Ishikawa (cell line): ENCODE results near the gene ZNF318.
A peak's percentile ranks its signal among the peaks of the same experiment; 100 is the strongest.

ENCODE experiments used
- CEBPB ChIP-seq: IDR thresholded peaks from 2 replicates; pipeline ENCODE4 v1.6.1; 2012
- CREB1 ChIP-seq: IDR thresholded peaks from 2 replicates; pipeline ENCODE4 v1.6.1; 2012; ENCODE audit warnings: low read depth
- EGR1 ChIP-seq: IDR thresholded peaks from 2 replicates; pipeline ENCODE4 v1.6.1; 2012
- EP300 ChIP-seq: IDR thresholded peaks from 2 replicates; pipeline ENCODE4 v1.6.1; 2012; ENCODE audit warnings: borderline replicate concordance
- FOXM1 ChIP-seq: IDR thresholded peaks from 2 replicates; pipeline ENCODE4 v1.6.1; 2012; ENCODE audit warnings: low read depth, borderline replicate concordance
- NFIC ChIP-seq: IDR thresholded peaks from 2 replicates; pipeline ENCODE4 v1.6.1; 2012
- RAD21 ChIP-seq: IDR thresholded peaks from 2 replicates; pipeline ENCODE4 v1.6.1; 2012; ENCODE audit warnings: low read depth
- TAF1 ChIP-seq: IDR thresholded peaks from 2 replicates; pipeline ENCODE4 v1.6.1; 2012; ENCODE audit warnings: low read depth, mild to moderate bottlenecking
- TEAD4 ChIP-seq: IDR thresholded peaks from 2 replicates; pipeline ENCODE4 v1.6.1; 2012
- USF1 ChIP-seq: IDR thresholded peaks from 2 replicates; pipeline ENCODE4 v1.6.1; 2012
- YY1 ChIP-seq: IDR thresholded peaks from 2 replicates; pipeline ENCODE4 v1.6.1; 2012; ENCODE audit warnings: low read depth
- ZBTB7A ChIP-seq: IDR thresholded peaks from 2 replicates; pipeline ENCODE4 v1.6.1; 2012; ENCODE audit warnings: low read depth
- TF ChIP-seq, protein P1 (sequence below): IDR thresholded peaks from 2 replicates; pipeline ENCODE4 v1.6.1; 2012; ENCODE audit warnings: low read depth, mild to moderate bottlenecking
- TF ChIP-seq, protein P2 (sequence below): IDR thresholded peaks from 2 replicates; pipeline ENCODE4 v1.6.1; 2012

Gene ZNF318

DNA sequence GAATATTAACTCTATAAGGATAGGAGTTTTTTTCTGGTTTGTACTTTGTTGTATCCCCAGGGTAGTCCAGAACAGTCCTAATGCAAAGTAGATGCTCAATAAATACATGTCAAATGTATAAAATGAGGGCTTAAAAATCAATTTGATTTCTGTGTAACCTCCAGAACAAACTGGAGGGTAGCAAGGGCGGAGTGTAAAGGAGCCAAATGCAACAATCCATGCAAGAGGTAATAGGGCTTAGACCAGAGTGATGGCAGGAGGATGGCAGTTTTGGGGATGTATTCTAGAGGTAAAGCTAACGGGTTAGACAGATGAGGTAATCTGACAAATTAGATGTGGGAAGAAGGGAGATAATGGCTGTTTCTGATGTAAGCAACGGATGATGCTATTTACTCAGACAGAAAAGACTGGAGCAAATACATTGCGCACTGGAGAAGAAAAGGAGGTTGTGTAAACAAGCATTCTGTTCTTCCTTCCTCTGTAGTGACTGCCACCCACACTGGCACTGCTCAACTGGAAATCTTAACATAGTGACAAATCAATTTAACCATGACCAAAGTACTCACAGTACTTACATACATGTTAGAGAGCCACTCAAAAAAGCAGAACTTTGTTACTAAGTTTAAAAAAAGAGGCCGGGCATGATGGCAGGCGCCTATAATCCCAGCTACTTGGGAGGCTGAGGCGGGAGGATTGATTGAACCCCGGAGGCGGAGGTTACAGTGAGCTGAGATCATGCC is 2.0 kb downstream of the ZNF318 start:
- TF ChIP-seq TAF1, result no peak
- TF ChIP-seq YY1, result no peak

GRCh38 chr6:43361269-43361668 is 8.2 kb downstream of the ZNF318 start:
- TF ChIP-seq EP300, result no peak
- TF ChIP-seq TEAD4, result no peak
- TF ChIP-seq YY1, result no peak

GRCh38 chr6:43359831-43360230 is 9.6 kb downstream of the ZNF318 start:
- TF ChIP-seq CEBPB, result no peak
- no peak for TF ChIP-seq EGR1
- TF ChIP-seq NFIC, result no peak
- no peak for TF ChIP-seq TAF1
- no peak for TF ChIP-seq CREB1
- no peak for TF ChIP-seq TEAD4
- TF ChIP-seq EP300, result no peak
- TF ChIP-seq, protein P1, sequence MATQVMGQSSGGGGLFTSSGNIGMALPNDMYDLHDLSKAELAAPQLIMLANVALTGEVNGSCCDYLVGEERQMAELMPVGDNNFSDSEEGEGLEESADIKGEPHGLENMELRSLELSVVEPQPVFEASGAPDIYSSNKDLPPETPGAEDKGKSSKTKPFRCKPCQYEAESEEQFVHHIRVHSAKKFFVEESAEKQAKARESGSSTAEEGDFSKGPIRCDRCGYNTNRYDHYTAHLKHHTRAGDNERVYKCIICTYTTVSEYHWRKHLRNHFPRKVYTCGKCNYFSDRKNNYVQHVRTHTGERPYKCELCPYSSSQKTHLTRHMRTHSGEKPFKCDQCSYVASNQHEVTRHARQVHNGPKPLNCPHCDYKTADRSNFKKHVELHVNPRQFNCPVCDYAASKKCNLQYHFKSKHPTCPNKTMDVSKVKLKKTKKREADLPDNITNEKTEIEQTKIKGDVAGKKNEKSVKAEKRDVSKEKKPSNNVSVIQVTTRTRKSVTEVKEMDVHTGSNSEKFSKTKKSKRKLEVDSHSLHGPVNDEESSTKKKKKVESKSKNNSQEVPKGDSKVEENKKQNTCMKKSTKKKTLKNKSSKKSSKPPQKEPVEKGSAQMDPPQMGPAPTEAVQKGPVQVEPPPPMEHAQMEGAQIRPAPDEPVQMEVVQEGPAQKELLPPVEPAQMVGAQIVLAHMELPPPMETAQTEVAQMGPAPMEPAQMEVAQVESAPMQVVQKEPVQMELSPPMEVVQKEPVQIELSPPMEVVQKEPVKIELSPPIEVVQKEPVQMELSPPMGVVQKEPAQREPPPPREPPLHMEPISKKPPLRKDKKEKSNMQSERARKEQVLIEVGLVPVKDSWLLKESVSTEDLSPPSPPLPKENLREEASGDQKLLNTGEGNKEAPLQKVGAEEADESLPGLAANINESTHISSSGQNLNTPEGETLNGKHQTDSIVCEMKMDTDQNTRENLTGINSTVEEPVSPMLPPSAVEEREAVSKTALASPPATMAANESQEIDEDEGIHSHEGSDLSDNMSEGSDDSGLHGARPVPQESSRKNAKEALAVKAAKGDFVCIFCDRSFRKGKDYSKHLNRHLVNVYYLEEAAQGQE, result no peak
- no peak for TF ChIP-seq USF1
- TF ChIP-seq ZBTB7A, result no peak
- no peak for TF ChIP-seq FOXM1
- TF ChIP-seq RAD21, result no peak
- no peak for TF ChIP-seq YY1

DNA sequence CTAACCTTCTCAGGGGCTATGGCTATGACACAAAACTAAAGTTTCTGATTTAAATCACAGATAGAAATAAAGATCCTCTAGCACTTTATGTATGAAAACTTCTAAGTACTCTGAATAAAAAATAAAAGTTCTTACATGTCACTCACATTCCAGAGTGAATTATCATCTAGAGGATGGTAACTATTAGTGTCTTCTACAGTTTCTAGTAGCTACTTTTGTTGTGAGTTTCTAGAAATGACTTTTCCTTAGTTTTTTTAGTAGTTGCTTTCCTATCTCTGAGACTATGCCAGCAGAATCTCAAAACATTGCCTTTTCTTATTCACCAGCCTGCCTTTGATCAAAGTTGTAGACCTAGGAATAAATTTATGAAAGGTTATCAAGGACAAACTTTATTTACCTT is 10.1 kb downstream of the ZNF318 start:
- no peak for TF ChIP-seq YY1
- TF ChIP-seq EGR1, result no peak
- TF ChIP-seq NFIC, result no peak
- TF ChIP-seq USF1, result no peak
- TF ChIP-seq TEAD4, result no peak
- TF ChIP-seq, protein P2, sequence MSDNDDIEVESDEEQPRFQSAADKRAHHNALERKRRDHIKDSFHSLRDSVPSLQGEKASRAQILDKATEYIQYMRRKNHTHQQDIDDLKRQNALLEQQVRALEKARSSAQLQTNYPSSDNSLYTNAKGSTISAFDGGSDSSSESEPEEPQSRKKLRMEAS, result no peak

DNA sequence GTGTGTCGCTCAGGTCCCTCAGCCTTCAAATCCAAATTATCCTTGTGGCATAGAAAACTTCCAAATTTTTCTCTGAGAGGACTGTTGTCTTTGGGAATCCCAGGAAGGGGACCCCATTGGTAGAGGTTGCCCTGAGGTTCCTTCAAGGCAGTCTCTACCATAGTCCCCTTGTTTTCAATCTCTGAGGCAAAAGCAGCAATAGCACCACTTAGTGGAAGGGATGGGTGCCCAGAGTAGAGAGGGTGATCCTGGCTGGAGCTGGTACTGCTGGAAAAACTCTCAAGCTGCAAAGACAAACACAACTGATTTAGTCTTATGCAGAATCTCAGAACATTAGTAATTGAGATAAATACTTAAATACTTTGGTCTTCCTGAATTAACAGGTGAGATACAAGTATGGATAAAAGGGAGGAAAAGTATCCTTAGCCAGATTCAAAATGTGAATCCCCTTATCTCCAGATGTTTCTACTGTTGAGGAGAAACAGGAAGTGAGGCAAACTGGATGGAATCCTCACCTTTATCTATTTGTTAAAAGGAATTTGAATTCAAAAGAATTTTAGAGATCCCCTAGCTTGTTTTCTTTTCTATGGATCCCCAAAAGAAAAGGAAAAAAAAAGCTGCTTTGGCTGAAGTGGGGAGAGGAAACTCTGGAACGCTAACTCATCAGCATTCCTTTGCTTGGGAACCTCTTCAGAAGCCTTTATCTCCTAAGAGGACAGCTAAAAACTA is 13.4 kb downstream of the ZNF318 start:
- peak; percentile 40 for TF ChIP-seq RAD21
- TF ChIP-seq, protein P1, result no peak

- TF ChIP-seq EGR1, result no peak
- no peak for TF ChIP-seq TAF1
- no peak for TF ChIP-seq NFIC
- no peak for TF ChIP-seq USF1
- TF ChIP-seq RAD21, result no peak
- no peak for TF ChIP-seq TEAD4
- TF ChIP-seq, protein P1, result no peak
- no peak for TF ChIP-seq FOXM1
- no peak for TF ChIP-seq CREB1
- no peak for TF ChIP-seq ZBTB7A
- TF ChIP-seq EP300, result no peak
- TF ChIP-seq CEBPB, result no peak
These were observed 22.0 kb downstream of the ZNF318 start for GRCh38 chr6:43347444-43347843.
